MCF 10A (cell line): ENCODE results near the gene RAPGEF3. TPM values are rescaled to one million over a fixed set of nuclear protein-coding genes. Genes with fewer than 3 reads are reported as not detected.

Experiments used
- BruUV-seq: library from RNA; stranded (reverse); fragments of 400-500 nt; replicated peaks from 2 replicates; lab custom pipeline; 2021; lab: Mats Ljungman, UMichigan
- CTCF ChIA-PET: fragments of 300-600 bp; sonication (Branson Sonifier 250); formaldehyde crosslinking; extraction: SDS; loops from one replicate; lab custom pipeline; 2021; ENCODE audit warnings: antibody characterized with exemption, inconsistent platforms; lab: Yijun Ruan, JAX
- POLR2A ChIA-PET: fragments of 300-600, 350-650 bp; sonication (Branson Sonifier 250); formaldehyde crosslinking; extraction: SDS; loops from one replicate; lab custom pipeline; 2020; ENCODE audit warnings: antibody characterized with exemption, inconsistent platforms; lab: Yijun Ruan, JAX
- DNase-seq: peaks from one replicate; pipeline ENCODE4 v3.0.0-alpha.2; 2018; ENCODE audit not compliant: unreplicated experiment
- H3K27ac Mint-ChIP-seq: one replicate; pipeline ENCODE4 v1.8.0; 2022; ENCODE audit warnings: mild to moderate bottlenecking, low read depth, mixed read lengths; ENCODE audit not compliant: unreplicated experiment
- H3K27me3 Mint-ChIP-seq: one replicate; pipeline ENCODE4 v1.8.0; 2022; ENCODE audit warnings: mixed read lengths; ENCODE audit not compliant: insufficient read depth, unreplicated experiment
- H3K36me3 Mint-ChIP-seq: one replicate; pipeline ENCODE4 v1.8.0; 2022; ENCODE audit warnings: mild to moderate bottlenecking, moderate library complexity, mixed read lengths; ENCODE audit not compliant: insufficient read depth, unreplicated experiment
- H3K4me1 Mint-ChIP-seq: one replicate; pipeline ENCODE4 v1.8.0; 2022; ENCODE audit warnings: mixed read lengths; ENCODE audit not compliant: insufficient read depth, unreplicated experiment
- H3K4me3 Mint-ChIP-seq: one replicate; pipeline ENCODE4 v1.8.0; 2022; ENCODE audit warnings: mild to moderate bottlenecking, moderate library complexity, mixed read lengths; ENCODE audit not compliant: unreplicated experiment
- H3K9me3 Mint-ChIP-seq: one replicate; pipeline ENCODE4 v1.8.0; 2022; ENCODE audit warnings: mixed read lengths; ENCODE audit not compliant: unreplicated experiment
- intact Hi-C: fragments of 100-400 bp; cut with micrococcal nuclease; formaldehyde crosslinking; loops from 2 replicates; pipeline ENCODE4 v1.14.1; 2022
- total RNA-seq: library from RNA; stranded (reverse); gene quantifications from 2 replicates; pipeline ENCODE4 v1.2.3, GENCODE V29; 2022
- TF ChIP-seq, protein P1 (sequence below): fragments of 200-600 bp; IDR thresholded peaks from one replicate; pipeline ENCODE4 v1.8.0; 2022; ENCODE audit warnings: antibody characterized with exemption, mild to moderate bottlenecking; ENCODE audit not compliant: unreplicated experiment

RAPGEF3 gene
- total RNA-seq, 1 experiment from 2014 or later, result 1.4 TPM

- no peaks in the 10 kb centered on the region for H3K27me3 Mint-ChIP-seq
- POLR2A ChIA-PET, result interaction anchor here (0.6 to 4.6 kb wide), 4 partner anchors 9 to 1514 kb away, joined by 3 to 19 read pairs (median 8); partner anchors contain the start of gene SLC48A1
- no peak for DNase-seq
- H3K4me1 Mint-ChIP-seq, result peaks cover 32% of the 10 kb centered on the region
- no peak overlapping the region for H3K4me3 Mint-ChIP-seq
- peaks cover 6% of the 10 kb centered on the region for H3K36me3 Mint-ChIP-seq
- TF ChIP-seq, protein P1, sequence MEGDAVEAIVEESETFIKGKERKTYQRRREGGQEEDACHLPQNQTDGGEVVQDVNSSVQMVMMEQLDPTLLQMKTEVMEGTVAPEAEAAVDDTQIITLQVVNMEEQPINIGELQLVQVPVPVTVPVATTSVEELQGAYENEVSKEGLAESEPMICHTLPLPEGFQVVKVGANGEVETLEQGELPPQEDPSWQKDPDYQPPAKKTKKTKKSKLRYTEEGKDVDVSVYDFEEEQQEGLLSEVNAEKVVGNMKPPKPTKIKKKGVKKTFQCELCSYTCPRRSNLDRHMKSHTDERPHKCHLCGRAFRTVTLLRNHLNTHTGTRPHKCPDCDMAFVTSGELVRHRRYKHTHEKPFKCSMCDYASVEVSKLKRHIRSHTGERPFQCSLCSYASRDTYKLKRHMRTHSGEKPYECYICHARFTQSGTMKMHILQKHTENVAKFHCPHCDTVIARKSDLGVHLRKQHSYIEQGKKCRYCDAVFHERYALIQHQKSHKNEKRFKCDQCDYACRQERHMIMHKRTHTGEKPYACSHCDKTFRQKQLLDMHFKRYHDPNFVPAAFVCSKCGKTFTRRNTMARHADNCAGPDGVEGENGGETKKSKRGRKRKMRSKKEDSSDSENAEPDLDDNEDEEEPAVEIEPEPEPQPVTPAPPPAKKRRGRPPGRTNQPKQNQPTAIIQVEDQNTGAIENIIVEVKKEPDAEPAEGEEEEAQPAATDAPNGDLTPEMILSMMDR, result no peak
- BruUV-seq, result no TSS peak
- peak overlapping the region; percentile 89 for H3K27ac Mint-ChIP-seq
- CTCF ChIA-PET, result interaction anchor here (0.6 to 14.4 kb wide), 9 partner anchors 9 to 346 kb away, joined by 3 to 262 read pairs (median 4); partner anchors contain the start of gene SLC48A1
- intact Hi-C loops, result no loop called here
- H3K9me3 Mint-ChIP-seq, result no peaks in the 10 kb centered on the region
Observed at GRCh38 chr12:47751561-47751960, 7.1 kb downstream of the RAPGEF3 start.

- Mint-ChIP-seq H3K27ac (no peak overlapping the region), H3K27me3 (no peaks in the 10 kb centered on the region), H3K36me3 (peaks cover 6% of the 10 kb centered on the region), H3K9me3 (no peaks in the 10 kb centered on the region), H3K4me3 (no peak overlapping the region), H3K4me1 (peaks cover 30% of the 10 kb centered on the region)
- CTCF ChIA-PET, result interaction anchor here (1.1 to 14.4 kb wide), 6 partner anchors 9 to 29 kb away, joined by 3 to 262 read pairs (median 6); partner anchors contain the start of gene SLC48A1
- TF ChIP-seq, protein P1, result no peak
- POLR2A ChIA-PET, result interaction anchor here (0.6 to 4.6 kb wide), 4 partner anchors 8 to 1513 kb away, joined by 3 to 19 read pairs (median 8); partner anchors contain the start of gene SLC48A1
- DNase-seq, result no peak
- intact Hi-C loops, result no loop called here
- BruUV-seq, result no TSS peak
Observed at GRCh38 chr12:47750916-47751470, 7.7 kb downstream of the RAPGEF3 start.

- no peak overlapping the region for H3K27ac Mint-ChIP-seq
- H3K4me1 Mint-ChIP-seq, result peaks cover 23% of the 10 kb centered on the region
- no peak for DNase-seq
- BruUV-seq, result no TSS peak
- TF ChIP-seq, protein P1, result no peak
- intact Hi-C loops, result no loop called here
- H3K9me3 Mint-ChIP-seq, result no peaks in the 10 kb centered on the region
- no peak overlapping the region for H3K4me3 Mint-ChIP-seq
- CTCF ChIA-PET, result interaction anchor here (1.2 to 14.4 kb wide), 2 partner anchors 8 to 30 kb away, joined by 6 to 262 read pairs; no protein-coding TSS in a partner anchor
- H3K36me3 Mint-ChIP-seq, result peaks cover 6% of the 10 kb centered on the region
- POLR2A ChIA-PET, result interaction anchor here (0.7 to 4.6 kb wide), 2 partner anchors 9 to 22 kb away, joined by 3 to 19 read pairs; partner anchors contain the start of gene SLC48A1
- peaks cover 6% of the 10 kb centered on the region for H3K27me3 Mint-ChIP-seq
Observed at GRCh38 chr12:47750229-47750798, 8.4 kb downstream of the RAPGEF3 start.

GRCh38 chr12:47748899-47749298 lies 9.8 kb downstream of the RAPGEF3 start:
- TF ChIP-seq, protein P1, result no peak
- H3K4me1 Mint-ChIP-seq, result peaks cover 20% of the 10 kb centered on the region
- no peak for DNase-seq
- no peak overlapping the region for H3K4me3 Mint-ChIP-seq
- H3K27ac Mint-ChIP-seq, result no peak overlapping the region
- peaks cover 17% of the 10 kb centered on the region for H3K27me3 Mint-ChIP-seq
- H3K9me3 Mint-ChIP-seq, result no peaks in the 10 kb centered on the region
- BruUV-seq, result no TSS peak
- intact Hi-C loops, result no loop called here
- peaks cover 6% of the 10 kb centered on the region for H3K36me3 Mint-ChIP-seq
- POLR2A ChIA-PET, result no interaction called here
- CTCF ChIA-PET, result interaction anchor here (1.2 kb wide), 1 partner anchor 21 kb away, joined by 5 read pairs; no protein-coding TSS in a partner anchor
